CD4-positive, alpha-beta memory T cell (primary cell): ENCODE results near the gene EMC10. TPM values are rescaled to one million over a fixed set of nuclear protein-coding genes. Genes with fewer than 3 reads are reported as not detected.

Experiments used
- CTCF ChIA-PET: fragments of 350-600 bp; sonication (Branson Sonifier 250); formaldehyde crosslinking; loops from one replicate; lab custom pipeline; 2021; ENCODE audit warnings: inconsistent platforms; ENCODE audit not compliant: partially characterized antibody; lab: Charles Lee
- POLR2A ChIA-PET: fragments of 350-600 bp; sonication (Branson Sonifier 250); formaldehyde crosslinking; loops from one replicate; lab custom pipeline; 2021; ENCODE audit not compliant: partially characterized antibody; lab: Charles Lee
- DNase-seq, 5 donors: peaks; one replicate each; pipeline versions ENCODE4 v3.0.0 to v3.0.0-alpha.2; 2020 to 2022; ENCODE audit warnings: mixed read lengths in 1 of 5
- H3K27ac ChIP-seq: one replicate; pipeline ENCODE4 v1.7.0; 2013; ENCODE audit warnings: low read depth, low read length
- H3K27me3 ChIP-seq: 2 replicates; pipeline ENCODE4 v1.7.0; 2013; ENCODE audit warnings: mild to moderate bottlenecking, low read length, moderate library complexity; ENCODE audit not compliant: insufficient read depth
- H3K36me3 ChIP-seq: 2 replicates; pipeline ENCODE4 v1.7.0; 2013; ENCODE audit warnings: mild to moderate bottlenecking, low read length, moderate library complexity; ENCODE audit not compliant: insufficient read depth
- H3K4me1 ChIP-seq: 2 replicates; pipeline ENCODE4 v1.7.0; 2013; ENCODE audit warnings: mild to moderate bottlenecking, low read length, moderate library complexity; ENCODE audit not compliant: insufficient read depth
- H3K4me3 ChIP-seq, 2 donors: one replicate each; pipeline ENCODE4 v1.7.0; 2013; ENCODE audit warnings: low read length in 2 of 2, mild to moderate bottlenecking in 1 of 2
- H3K9me3 ChIP-seq, 2 donors: one replicate each; pipeline ENCODE4 v1.7.0; 2013; ENCODE audit warnings: low read length in 2 of 2, control low read depth in 1 of 2; ENCODE audit not compliant: control insufficient read depth in 1 of 2
- H3K27ac Mint-ChIP-seq, 7 donors: one replicate each; pipeline ENCODE4 v1.8.0; 2020 to 2021; ENCODE audit warnings: mixed read lengths in 7 of 7, mild to moderate bottlenecking in 6 of 7, inconsistent platforms in 3 of 7, moderate library complexity in 3 of 7
- H3K27me3 Mint-ChIP-seq, 2 donors: one replicate each; pipeline ENCODE4 v1.8.0; 2020 to 2021; ENCODE audit warnings: mixed read lengths in 2 of 2
- H3K36me3 Mint-ChIP-seq, 2 donors: one replicate each; pipeline ENCODE4 v1.8.0; 2020 to 2021; ENCODE audit warnings: mixed read lengths in 2 of 2, inconsistent platforms in 1 of 2, mild to moderate bottlenecking in 1 of 2
- H3K4me1 Mint-ChIP-seq, 4 donors: one replicate each; pipeline ENCODE4 v1.8.0; 2020 to 2021; ENCODE audit warnings: mixed read lengths in 4 of 4, mild to moderate bottlenecking in 1 of 4
- H3K4me3 Mint-ChIP-seq, 8 donors: one replicate each; pipeline ENCODE4 v1.8.0; 2020 to 2021; ENCODE audit warnings: mixed read lengths in 8 of 8, mild to moderate bottlenecking in 7 of 8, moderate library complexity in 6 of 8, inconsistent platforms in 3 of 8
- H3K9me3 Mint-ChIP-seq, 8 donors: one replicate each; pipeline ENCODE4 v1.8.0; 2020 to 2021; ENCODE audit warnings: mixed read lengths in 8 of 8, mild to moderate bottlenecking in 5 of 8, inconsistent platforms in 3 of 8, moderate library complexity in 1 of 8
- intact Hi-C: fragments of 100-400 bp; cut with micrococcal nuclease; formaldehyde crosslinking; loops from one replicate; pipeline ENCODE4 v1.15.1; 2023
- polyA plus RNA-seq, 2 donors: library from polyadenylated mRNA; unstranded; fragments of 300-500 nt; fragmentation: Illumina TruSeq; gene quantifications; one replicate each; pipeline ENCODE4 v1.2.3, GENCODE V29; 2021
- total RNA-seq, 2 experiments: library from RNA; stranded (reverse); gene quantifications; one replicate each; pipeline ENCODE4 v1.2.3, GENCODE V29; 2021

The EMC10 gene
- total and polyA plus RNA-seq, 4 experiments from 2014 or later = 7.8 to 92.6 (median 46.9) TPM

- H3K27me3 ChIP-seq = no peaks in the 10 kb centered on the region
- H3K36me3 ChIP-seq = no peaks in the 10 kb centered on the region
- H3K27ac Mint-ChIP-seq = peak within 1 kb of the TSS; percentile 97 to 99 (median 99)
- peaks cover 0 to 4% of the 10 kb centered on the region in 2 donors for H3K36me3 Mint-ChIP-seq
- peak within 1 kb of the TSS; percentile 78 for H3K27ac ChIP-seq
- H3K4me3 ChIP-seq = peak within 1 kb of the TSS; percentile 61 to 83
- ChIA-PET CTCF (interaction anchor here (1.0 to 2.1 kb wide), 3 partner anchors 32 to 142 kb away, joined by 3 to 5 read pairs (median 5); no protein-coding TSS in a partner anchor), POLR2A (interaction anchor here (0.6 to 3.1 kb wide), 19 partner anchors 14 to 634 kb away, joined by 3 to 22 read pairs (median 5); partner anchors contain the start of genes AKT1S1, EMC10, GARIN5A and KCNC3)
- intact Hi-C loops = loop anchor here (1.0 to 2.0 kb wide), 6 partner anchors 35 to 293 kb away; partner anchors contain the start of genes EMC10, GARIN5A and POLD1
- no peaks in the 10 kb centered on the region for H3K9me3 ChIP-seq
- H3K9me3 Mint-ChIP-seq = peaks cover 0 to 3% (median 0%) of the 10 kb centered on the region in 8 donors
- peak within 1 kb of the TSS; percentile 89 to 97 (median 92) for H3K4me3 Mint-ChIP-seq
- peaks cover 7 to 32% (median 20%) of the 10 kb centered on the region in 4 donors for H3K4me1 Mint-ChIP-seq
- peaks cover 13% of the 10 kb centered on the region for H3K4me1 ChIP-seq
- peaks cover 0 to 9% of the 10 kb centered on the region in 2 donors for H3K27me3 Mint-ChIP-seq
- peak; percentile 94 to 99 (median 98) for DNase-seq
Measured at GRCh38 chr19:50511069-50511822, 34.9 kb downstream of the EMC10 start, which contains the start of gene JOSD2. Gene JOSD2 (minus strand): TSS chr19:50511191. CDS start chr19:50510431, 760 bp downstream.

DNA sequence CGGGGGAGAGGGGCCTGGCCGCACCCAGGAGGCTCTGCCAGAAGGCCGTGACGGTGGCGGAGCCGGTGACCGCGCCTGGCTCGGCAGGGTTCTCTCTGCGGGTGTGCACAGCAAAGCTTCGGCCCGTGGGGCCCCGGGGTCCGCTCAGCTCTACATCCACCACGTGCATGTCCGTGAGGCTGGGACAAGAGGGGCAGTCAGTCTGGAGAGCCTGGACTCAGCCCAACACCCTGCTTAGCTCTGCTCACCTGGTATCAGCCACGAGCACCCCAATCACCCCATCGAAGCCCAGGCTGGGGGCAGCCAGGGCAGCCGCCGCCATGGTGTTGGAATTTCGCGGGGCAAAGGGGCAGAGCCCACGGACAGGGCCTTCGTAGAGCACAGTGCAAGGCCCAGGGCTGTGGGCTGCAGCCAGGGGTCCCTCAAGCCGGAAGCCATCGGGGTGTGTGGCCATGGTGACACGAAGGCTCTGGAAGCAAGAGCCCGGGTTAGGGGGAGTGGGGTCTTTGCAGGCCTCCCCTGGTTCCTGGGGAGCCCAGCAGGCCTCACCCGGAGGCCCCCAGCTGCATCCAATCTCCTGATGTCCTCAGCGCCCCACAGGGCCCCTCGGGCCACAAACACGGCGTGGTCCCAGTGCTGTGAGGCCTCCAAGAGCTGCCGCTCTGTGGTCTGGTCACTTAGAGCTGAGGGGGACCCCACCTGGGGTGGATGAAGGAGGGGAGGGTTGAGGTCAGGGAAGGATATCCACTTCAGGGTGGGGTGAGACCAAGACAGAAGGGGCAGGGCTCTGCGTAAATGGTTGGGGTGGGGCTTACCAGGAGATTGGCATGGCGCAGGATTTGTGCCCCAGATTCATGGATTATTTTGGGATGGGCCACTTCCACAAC lies 36.0 kb downstream of the EMC10 start:
- ChIA-PET POLR2A (interaction anchor here (1.5 to 3.1 kb wide), 6 partner anchors 126 to 292 kb away, joined by 5 to 22 read pairs (median 14); partner anchors contain the start of genes NR1H2 and POLD1), CTCF (interaction anchor here (2.1 kb wide), 1 partner anchor 143 kb away, joined by 5 read pairs; no protein-coding TSS in a partner anchor)
- H3K4me1 ChIP-seq = peaks cover 13% of the 10 kb centered on the region
- peak overlapping the region in 1 of 8 donors; percentile 31 for H3K4me3 Mint-ChIP-seq
- peaks cover 7 to 32% (median 20%) of the 10 kb centered on the region in 4 donors for H3K4me1 Mint-ChIP-seq
- peaks cover 0 to 9% of the 10 kb centered on the region in 2 donors for H3K27me3 Mint-ChIP-seq
- no peak overlapping the region for H3K4me3 ChIP-seq
- intact Hi-C loops = no loop called here
- H3K27me3 ChIP-seq = no peaks in the 10 kb centered on the region
- H3K9me3 ChIP-seq = no peaks in the 10 kb centered on the region
- peaks cover 0 to 3% (median 0%) of the 10 kb centered on the region in 8 donors for H3K9me3 Mint-ChIP-seq
- DNase-seq = peak in 1 of 5 donors; percentile 31
- H3K27ac Mint-ChIP-seq = peak overlapping the region in 2 of 7 donors; percentile 46 to 97
- no peak overlapping the region for H3K27ac ChIP-seq
- no peaks in the 10 kb centered on the region for H3K36me3 ChIP-seq
- peaks cover 0 to 4% of the 10 kb centered on the region in 2 donors for H3K36me3 Mint-ChIP-seq

- intact Hi-C loops = no loop called here
- Mint-ChIP-seq H3K4me1 (peaks cover 7 to 32% (median 20%) of the 10 kb centered on the region in 4 donors), H3K4me3 (peak overlapping the region in 4 of 8 donors; percentile 11 to 72 (median 44)), H3K9me3 (peaks cover 0 to 3% (median 0%) of the 10 kb centered on the region in 8 donors), H3K36me3 (peaks cover 0 to 4% of the 10 kb centered on the region in 2 donors), H3K27ac (peak overlapping the region in 4 of 7 donors; percentile 30 to 87 (median 64)), H3K27me3 (peaks cover 0 to 9% of the 10 kb centered on the region in 2 donors)
- peak in 1 of 5 donors; percentile 29 for DNase-seq
- POLR2A ChIA-PET = interaction anchor here (3.1 kb wide), 1 partner anchor 156 kb away, joined by 22 read pairs; no protein-coding TSS in a partner anchor
- Histone ChIP-seq H3K27ac (no peak overlapping the region), H3K36me3 (no peaks in the 10 kb centered on the region), H3K9me3 (no peaks in the 10 kb centered on the region), H3K4me3 (no peak overlapping the region), H3K27me3 (no peaks in the 10 kb centered on the region), H3K4me1 (peaks cover 13% of the 10 kb centered on the region)
- CTCF ChIA-PET = no interaction called here
Measured at GRCh38 chr19:50512999-50513745, 36.9 kb downstream of the EMC10 start.

- peak within 1 kb of the TSS in 5 of 7 donors; percentile 30 to 87 (median 76) for H3K27ac Mint-ChIP-seq
- H3K9me3 ChIP-seq = no peaks in the 10 kb centered on the region
- peaks cover 7 to 29% (median 17%) of the 10 kb centered on the region in 4 donors for H3K4me1 Mint-ChIP-seq
- no peak within 1 kb of the TSS for H3K27ac ChIP-seq
- POLR2A ChIA-PET = interaction anchor here (3.1 kb wide), 1 partner anchor 156 kb away, joined by 22 read pairs; no protein-coding TSS in a partner anchor
- H3K36me3 ChIP-seq = no peaks in the 10 kb centered on the region
- CTCF ChIA-PET = no interaction called here
- H3K27me3 ChIP-seq = no peaks in the 10 kb centered on the region
- H3K4me1 ChIP-seq = peaks cover 13% of the 10 kb centered on the region
- H3K9me3 Mint-ChIP-seq = peaks cover 0 to 3% (median 0%) of the 10 kb centered on the region in 8 donors
- intact Hi-C loops = no loop called here
- no peak within 1 kb of the TSS for H3K4me3 ChIP-seq
- peaks cover 0 to 9% of the 10 kb centered on the region in 2 donors for H3K27me3 Mint-ChIP-seq
- H3K36me3 Mint-ChIP-seq = peaks cover 0 to 4% of the 10 kb centered on the region in 2 donors
- peak within 1 kb of the TSS in 5 of 8 donors; percentile 11 to 72 (median 40) for H3K4me3 Mint-ChIP-seq
- peak in 1 of 5 donors; percentile 32 for DNase-seq
Measured at GRCh38 chr19:50513746-50514345, 37.5 kb downstream of the EMC10 start, which contains the start of gene ASPDH. Gene ASPDH (minus strand): TSS chr19:50513913. CDS start chr19:50513823, 90 bp downstream.

GRCh38 chr19:50514346-50515167 lies 38.2 kb downstream of the EMC10 start:
- H3K27me3 Mint-ChIP-seq = peaks cover 0 to 9% of the 10 kb centered on the region in 2 donors
- peak overlapping the region in 2 of 7 donors; percentile 75 to 76 for H3K27ac Mint-ChIP-seq
- H3K9me3 Mint-ChIP-seq = peaks cover 0 to 3% (median 0%) of the 10 kb centered on the region in 8 donors
- peak in 1 of 5 donors; percentile 42 for DNase-seq
- Histone ChIP-seq H3K27ac (no peak overlapping the region), H3K9me3 (no peaks in the 10 kb centered on the region), H3K36me3 (no peaks in the 10 kb centered on the region), H3K4me3 (no peak overlapping the region), H3K4me1 (peaks cover 13% of the 10 kb centered on the region), H3K27me3 (no peaks in the 10 kb centered on the region)
- peaks cover 0 to 4% of the 10 kb centered on the region in 2 donors for H3K36me3 Mint-ChIP-seq
- H3K4me3 Mint-ChIP-seq = peak overlapping the region in 3 of 8 donors; percentile 12 to 48 (median 24)
- H3K4me1 Mint-ChIP-seq = peaks cover 7 to 23% (median 14%) of the 10 kb centered on the region in 4 donors
- ChIA-PET POLR2A (no interaction called here), CTCF (no interaction called here)
- intact Hi-C loops = no loop called here
